Parathyroid adenoma (tissue), 2 donors: ENCODE data around the gene HDGFL3.
"Not testable (repeated sequence)": the region's sequence is repeated elsewhere in the genome, so short reads cannot be mapped to it uniquely, and the experiment has no call there.

Source experiments
- H2AFZ ChIP-seq: fragments of 300-600 bp; sonication (generic); one replicate; pipeline ENCODE4 v1.7.0; 2017; ENCODE audit warnings: antibody characterized with exemption, mild to moderate bottlenecking
- H3K27ac ChIP-seq: fragments of 300-600 bp; sonication (generic); one replicate; pipeline ENCODE4 v1.7.0; 2017
- H3K27me3 ChIP-seq: fragments of 300-600 bp; sonication (generic); one replicate; pipeline ENCODE4 v1.7.0; 2017; ENCODE audit warnings: low read length; ENCODE audit not compliant: control insufficient read depth, insufficient read depth
- H3K36me3 ChIP-seq: fragments of 300-600 bp; sonication (generic); one replicate; pipeline ENCODE4 v1.7.0; 2017; ENCODE audit warnings: low read length; ENCODE audit not compliant: control insufficient read depth, insufficient read depth
- H3K4me1 ChIP-seq: fragments of 300-600 bp; sonication (generic); one replicate; pipeline ENCODE4 v1.7.0; 2017; ENCODE audit warnings: control low read depth
- H3K4me2 ChIP-seq: fragments of 300-600 bp; sonication (generic); one replicate; pipeline ENCODE4 v1.7.0; 2017; ENCODE audit warnings: low read length
- H3K4me3 ChIP-seq: fragments of 300-600 bp; sonication (generic); one replicate; pipeline ENCODE4 v1.7.0; 2017; ENCODE audit warnings: low read depth, low read length
- H3K79me2 ChIP-seq: fragments of 300-600 bp; sonication (generic); one replicate; pipeline ENCODE4 v1.7.0; 2017; ENCODE audit warnings: control low read depth
- H3K9ac ChIP-seq: fragments of 300-600 bp; sonication (generic); one replicate; pipeline ENCODE4 v1.7.0; 2017; ENCODE audit warnings: mild to moderate bottlenecking
- H3K9me3 ChIP-seq: fragments of 300-600 bp; sonication (generic); one replicate; pipeline ENCODE4 v1.7.0; 2017; ENCODE audit warnings: low read length; ENCODE audit not compliant: control insufficient read depth
- TF ChIP-seq, protein P1 (sequence below): fragments of 300-600 bp; sonication (generic); IDR thresholded peaks from one replicate; pipeline ENCODE4 v1.7.0; 2017; ENCODE audit warnings: antibody characterized with exemption, mild to moderate bottlenecking
- donor health status: primary hyperparathyroidism.

Gene HDGFL3

DNA sequence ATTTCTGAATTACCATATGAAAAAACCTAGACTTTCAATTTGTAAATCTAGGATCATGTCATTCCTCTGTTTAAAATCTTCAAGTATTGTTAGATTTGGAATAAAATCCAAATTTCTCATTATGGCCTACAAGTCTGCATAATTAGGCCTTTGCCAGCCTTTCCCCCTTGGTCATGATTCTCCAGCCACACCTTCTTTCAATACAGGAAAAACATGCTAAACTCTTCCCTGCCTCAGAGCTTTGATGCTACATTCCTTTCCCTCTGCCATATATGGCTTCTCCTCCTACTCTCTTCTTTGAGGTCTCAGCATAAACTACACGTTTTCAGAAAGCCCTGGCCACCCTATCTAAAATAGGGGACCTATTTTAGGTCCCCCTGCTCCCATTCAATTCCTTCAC is 51.7 kb downstream of the HDGFL3 start:
- Histone ChIP-seq H3K36me3 (no peaks in the 10 kb centered on the region), H3K27ac (no peak overlapping the region), H3K9ac (no peak overlapping the region), H3K4me1 (no peaks in the 10 kb centered on the region), H3K79me2 (no peaks in the 10 kb centered on the region), H3K27me3 (no peaks in the 10 kb centered on the region), H2AFZ (no peak overlapping the region), H3K4me2 (no peak overlapping the region), H3K9me3 (no peaks in the 10 kb centered on the region), H3K4me3 (no peak overlapping the region)
- TF ChIP-seq, protein P1, sequence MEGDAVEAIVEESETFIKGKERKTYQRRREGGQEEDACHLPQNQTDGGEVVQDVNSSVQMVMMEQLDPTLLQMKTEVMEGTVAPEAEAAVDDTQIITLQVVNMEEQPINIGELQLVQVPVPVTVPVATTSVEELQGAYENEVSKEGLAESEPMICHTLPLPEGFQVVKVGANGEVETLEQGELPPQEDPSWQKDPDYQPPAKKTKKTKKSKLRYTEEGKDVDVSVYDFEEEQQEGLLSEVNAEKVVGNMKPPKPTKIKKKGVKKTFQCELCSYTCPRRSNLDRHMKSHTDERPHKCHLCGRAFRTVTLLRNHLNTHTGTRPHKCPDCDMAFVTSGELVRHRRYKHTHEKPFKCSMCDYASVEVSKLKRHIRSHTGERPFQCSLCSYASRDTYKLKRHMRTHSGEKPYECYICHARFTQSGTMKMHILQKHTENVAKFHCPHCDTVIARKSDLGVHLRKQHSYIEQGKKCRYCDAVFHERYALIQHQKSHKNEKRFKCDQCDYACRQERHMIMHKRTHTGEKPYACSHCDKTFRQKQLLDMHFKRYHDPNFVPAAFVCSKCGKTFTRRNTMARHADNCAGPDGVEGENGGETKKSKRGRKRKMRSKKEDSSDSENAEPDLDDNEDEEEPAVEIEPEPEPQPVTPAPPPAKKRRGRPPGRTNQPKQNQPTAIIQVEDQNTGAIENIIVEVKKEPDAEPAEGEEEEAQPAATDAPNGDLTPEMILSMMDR, result no peak

DNA sequence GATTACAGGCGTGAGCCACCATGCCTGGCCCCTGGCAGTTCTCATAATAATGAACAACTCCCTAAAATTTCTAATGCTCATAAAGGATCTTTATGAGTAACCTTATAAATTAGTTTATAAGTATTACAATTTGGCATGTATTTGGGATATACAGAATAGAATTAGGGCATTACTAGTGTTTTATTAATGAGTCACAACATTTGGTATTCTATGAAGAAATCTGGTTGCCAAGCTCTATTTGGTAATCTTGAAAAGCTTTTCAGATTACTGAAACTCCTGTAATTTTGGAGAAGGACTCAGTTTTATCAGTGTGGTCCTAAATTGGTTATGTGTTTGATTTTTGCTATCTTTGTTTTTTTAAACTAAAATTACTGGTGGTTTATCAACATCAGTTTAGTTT is 54.3 kb downstream of the HDGFL3 start:
- H3K36me3 ChIP-seq, result no peaks in the 10 kb centered on the region
- no peaks in the 10 kb centered on the region for H3K9me3 ChIP-seq
- no peaks in the 10 kb centered on the region for H3K4me1 ChIP-seq
- H3K27me3 ChIP-seq, result no peaks in the 10 kb centered on the region
- no peaks in the 10 kb centered on the region for H3K79me2 ChIP-seq
- H2AFZ ChIP-seq, result no peak overlapping the region
- H3K27ac ChIP-seq, result no peak overlapping the region
- no peak overlapping the region for H3K4me2 ChIP-seq
- TF ChIP-seq, protein P1, result no peak
- no peak overlapping the region for H3K9ac ChIP-seq
- H3K4me3 ChIP-seq, result no peak overlapping the region

DNA sequence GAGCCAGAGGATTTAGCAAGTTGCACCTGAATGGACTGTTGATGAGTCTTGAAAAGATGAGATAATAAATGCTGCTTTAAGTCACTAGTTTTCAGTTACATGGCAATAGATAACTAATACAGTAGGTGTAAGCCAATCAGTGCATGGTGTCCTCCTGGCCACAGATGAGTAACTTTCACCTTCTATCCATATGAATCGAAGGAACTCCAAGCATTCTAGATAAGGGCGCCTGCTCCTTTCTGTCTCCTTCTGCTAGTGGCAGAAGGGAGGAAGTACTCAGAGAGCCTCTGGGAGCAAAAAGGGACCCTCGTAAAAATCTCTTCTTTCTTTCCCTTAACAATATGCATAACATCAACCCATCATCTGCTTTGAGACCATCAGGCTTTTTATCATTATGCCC is 62.9 kb downstream of the HDGFL3 start:
- Histone ChIP-seq H2AFZ (no peak overlapping the region), H3K9ac (no peak overlapping the region), H3K9me3 (no peaks in the 10 kb centered on the region), H3K36me3 (no peaks in the 10 kb centered on the region), H3K27ac (no peak overlapping the region), H3K4me2 (no peak overlapping the region), H3K4me1 (no peaks in the 10 kb centered on the region), H3K79me2 (no peaks in the 10 kb centered on the region), H3K4me3 (no peak overlapping the region), H3K27me3 (no peaks in the 10 kb centered on the region)
- TF ChIP-seq, protein P1, result no peak

DNA sequence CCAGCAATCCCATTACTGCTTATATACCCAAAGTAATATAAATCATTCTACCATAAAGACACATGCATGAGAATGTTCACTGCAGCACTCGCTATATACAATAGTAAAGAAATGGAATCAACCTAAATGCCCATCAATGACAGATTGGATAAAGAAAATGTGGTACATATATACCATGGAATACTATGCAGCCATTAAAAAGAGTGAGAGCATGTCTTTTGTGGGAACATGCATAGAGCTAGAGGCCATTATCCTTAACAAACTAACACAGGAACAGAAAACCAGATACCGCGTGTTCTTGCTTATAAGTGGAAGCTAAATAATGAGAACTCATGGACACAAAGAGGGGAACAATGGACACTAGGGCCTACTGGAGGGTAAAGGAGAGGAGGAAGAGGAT is 65.5 kb downstream of the HDGFL3 start:
- H3K9ac ChIP-seq, H2AFZ ChIP-seq, H3K36me3 ChIP-seq, H3K79me2 ChIP-seq, H3K9me3 ChIP-seq, H3K4me2 ChIP-seq, H3K27me3 ChIP-seq, H3K4me1 ChIP-seq, H3K4me3 ChIP-seq, H3K27ac ChIP-seq: not testable (repeated sequence)

DNA sequence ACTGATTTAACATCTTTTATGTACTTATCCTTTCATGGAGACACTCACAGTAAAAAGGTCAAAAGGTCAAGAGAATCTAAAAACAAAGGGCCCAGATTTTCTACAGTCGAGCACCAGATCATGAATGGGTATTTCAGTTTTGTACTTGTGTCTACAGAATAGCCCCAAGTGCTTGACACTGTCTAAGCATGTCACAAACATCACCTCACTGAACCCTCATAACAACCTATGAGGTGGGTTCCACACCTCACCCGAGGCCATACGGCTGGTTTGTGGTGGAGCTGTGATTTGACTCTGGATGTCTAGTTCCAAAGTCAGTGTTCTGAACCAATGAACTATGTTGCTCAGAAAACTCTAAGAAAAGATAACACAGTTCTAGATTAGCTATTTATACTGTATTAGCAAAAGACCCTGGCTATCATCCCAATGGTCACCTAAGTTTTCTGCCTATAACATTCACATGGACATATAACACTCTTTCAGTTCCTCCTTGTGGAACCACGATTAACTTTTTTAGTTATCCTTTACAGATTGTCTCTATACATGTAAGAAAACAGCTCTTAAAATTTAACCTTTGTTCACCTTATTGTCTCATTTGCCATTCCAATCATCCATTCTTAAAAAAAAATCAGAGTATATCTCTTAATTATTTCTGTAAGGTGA is 74.6 kb downstream of the HDGFL3 start:
- no peaks in the 10 kb centered on the region for H3K36me3 ChIP-seq
- H3K79me2 ChIP-seq, result no peaks in the 10 kb centered on the region
- TF ChIP-seq, protein P1, result no peak
- H3K4me2 ChIP-seq, result no peak overlapping the region
- no peaks in the 10 kb centered on the region for H3K9me3 ChIP-seq
- no peaks in the 10 kb centered on the region for H3K27me3 ChIP-seq
- H2AFZ ChIP-seq, result no peak overlapping the region
- H3K4me1 ChIP-seq, result no peaks in the 10 kb centered on the region
- H3K27ac ChIP-seq, result no peak overlapping the region
- H3K4me3 ChIP-seq, result no peak overlapping the region
- no peak overlapping the region for H3K9ac ChIP-seq
